SK-N-SH (cell line): Measurements from ENCODE around the gene OR51F1. TPM values are rescaled to one million over a fixed set of nuclear protein-coding genes. Genes with fewer than 3 reads are reported as not detected.
"Not testable (repeated sequence)": the region's sequence is repeated elsewhere in the genome, so short reads cannot be mapped to it uniquely, and the experiment has no call there.

ENCODE experiments used
- CTCF ChIA-PET: fragments of 300-600, 350-600 bp; formaldehyde crosslinking; extraction: SDS; loops from one replicate; lab custom pipeline; 2021; lab: Yijun Ruan, JAX
- POLR2A ChIA-PET: fragments of 350-600 bp; sonication (Branson Sonifier 250); formaldehyde crosslinking; extraction: SDS; loops from one replicate; lab custom pipeline; 2020; ENCODE audit warnings: antibody characterized with exemption, inconsistent platforms; lab: Yijun Ruan, JAX
- DNase-seq: peaks from one replicate; pipeline ENCODE4 v3.0.0; 2012
- H2AFZ ChIP-seq: fragments of 200-600 bp; sonication (generic); 2 replicates; pipeline ENCODE4 v1.8.1; 2016; ENCODE audit warnings: antibody characterized with exemption, mild to moderate bottlenecking, low read depth
- H3F3A ChIP-seq: fragments of 200-600 bp; sonication (generic); replicated peaks from 2 replicates; pipeline ENCODE3; 2016; ENCODE audit warnings: antibody characterized with exemption, mild to moderate bottlenecking; ENCODE audit not compliant: insufficient read depth
- H3K27ac ChIP-seq, 2 experiments: fragments of 200-500 bp in 1 of 2; fragments of 200-600 bp in 1 of 2; sonication (Bioruptor generic) in 1 of 2; sonication (generic), shearing (Covaris generic) in 1 of 2; 2 replicates each; pipeline versions ENCODE4 v1.5.1 to v1.6.1; 2014 to 2016; ENCODE audit warnings: low read depth in 2 of 2, inconsistent platforms in 1 of 2, low read length in 1 of 2, mild to moderate bottlenecking in 1 of 2, mixed read lengths in 1 of 2
- H3K27me3 ChIP-seq: fragments of 200-600 bp; sonication (generic), shearing (Covaris generic); 2 replicates; pipeline ENCODE4 v1.6.1; 2016; ENCODE audit warnings: mixed run types; ENCODE audit not compliant: insufficient read depth
- H3K36me3 ChIP-seq, 2 experiments: fragments of 200-500 bp in 1 of 2; fragments of 200-600 bp in 1 of 2; sonication (Bioruptor generic) in 1 of 2; sonication (generic) in 1 of 2; replicated peaks in 1 of 2; 2 replicates each; pipeline versions ENCODE3 to v1.5.1; 2014 to 2016; ENCODE audit warnings: low read length in 1 of 2, mild to moderate bottlenecking in 1 of 2; ENCODE audit not compliant: insufficient read depth in 2 of 2, control insufficient read depth in 1 of 2
- H3K4me1 ChIP-seq, 2 experiments: fragments of 200-500 bp in 1 of 2; fragments of 200-600 bp in 1 of 2; sonication (Bioruptor generic) in 1 of 2; sonication (generic), shearing (Covaris generic) in 1 of 2; 2 replicates each; pipeline versions ENCODE4 v1.5.1 to v1.6.1; 2014 to 2016; ENCODE audit warnings: low read depth in 1 of 2, low read length in 1 of 2, mixed run types in 1 of 2; ENCODE audit not compliant: insufficient read depth in 2 of 2, control insufficient read depth in 1 of 2
- H3K4me2 ChIP-seq: fragments of 200-600 bp; sonication (generic), shearing (Covaris generic); 2 replicates; pipeline ENCODE4 v1.6.1; 2017; ENCODE audit warnings: mixed run types
- H3K4me3 ChIP-seq, 2 experiments: fragments of 200-500 bp in 1 of 2; fragments of 200-600 bp in 1 of 2; sonication (Bioruptor generic) in 1 of 2; sonication (generic), shearing (Covaris generic) in 1 of 2; 2 replicates each; pipeline versions ENCODE4 v1.5.1 to v1.8.1; 2014 to 2016; ENCODE audit warnings: low read depth in 2 of 2, inconsistent platforms in 1 of 2, low read length in 1 of 2, mild to moderate bottlenecking in 1 of 2, mixed read lengths in 1 of 2, moderate library complexity in 1 of 2
- H3K79me2 ChIP-seq: fragments of 200-600 bp; sonication (generic); 2 replicates; pipeline ENCODE4 v1.8.1; 2017; ENCODE audit warnings: mild to moderate bottlenecking; ENCODE audit not compliant: insufficient read depth
- H3K9ac ChIP-seq: fragments of 200-600 bp; sonication (generic); 2 replicates; pipeline ENCODE4 v1.6.1; 2017; ENCODE audit warnings: mixed run types
- H3K9me2 ChIP-seq: fragments of 200-600 bp; sonication (generic); 2 replicates; pipeline ENCODE4 v1.6.1; 2017; ENCODE audit warnings: mixed run types
- H3K9me3 ChIP-seq: fragments of 200-600 bp; sonication (generic); 2 replicates; pipeline ENCODE4 v1.6.1; 2017; ENCODE audit warnings: mixed run types, mild to moderate bottlenecking, moderate library complexity
- H4K20me1 ChIP-seq: fragments of 200-600 bp; sonication (generic); 2 replicates; pipeline ENCODE4 v1.6.1; 2017; ENCODE audit warnings: mild to moderate bottlenecking, mixed run types; ENCODE audit not compliant: insufficient read depth
- ELF1 ChIP-seq: IDR thresholded peaks from 2 replicates; pipeline ENCODE4 v1.4.0; 2012
- EP300 ChIP-seq, 2 experiments: IDR thresholded peaks; 2 replicates each; pipeline versions ENCODE4 v1.4.0 to v1.6.1; 2012; ENCODE audit warnings: borderline replicate concordance in 1 of 2, low read depth in 1 of 2, low read length in 1 of 2
- GATA2 ChIP-seq: sonication (generic); formaldehyde crosslinking; IDR thresholded peaks from 2 replicates; pipeline ENCODE4 v1.5.0; 2020; ENCODE audit warnings: mild to moderate bottlenecking, missing genetic modification reagents
- JUND ChIP-seq: IDR thresholded peaks from 2 replicates; pipeline ENCODE4 v1.4.0; 2012
- MEF2A ChIP-seq: IDR thresholded peaks from 2 replicates; pipeline ENCODE4 v1.4.0; 2012; ENCODE audit warnings: low read depth, borderline replicate concordance
- NRF1 ChIP-seq: IDR thresholded peaks from 2 replicates; pipeline ENCODE4 v1.6.1; 2012; ENCODE audit warnings: low read depth, mild to moderate bottlenecking, low read length
- RAD21 ChIP-seq: IDR thresholded peaks from 2 replicates; pipeline ENCODE4 v1.6.1; 2012; ENCODE audit warnings: mild to moderate bottlenecking, low read length
- TAF1 ChIP-seq: IDR thresholded peaks from 2 replicates; pipeline ENCODE4 v1.6.1; 2012; ENCODE audit warnings: low read depth, mild to moderate bottlenecking, low read length, moderate library complexity, borderline replicate concordance
- TCF12 ChIP-seq: IDR thresholded peaks from 2 replicates; pipeline ENCODE4 v1.4.0; 2012
- YY1 ChIP-seq: IDR thresholded peaks from 2 replicates; pipeline ENCODE4 v1.4.0; 2012; ENCODE audit warnings: low read depth, mild to moderate bottlenecking
- WGBS: methylation state at CpG from one replicate; pipeline ENCODE4 v1.1.6; 2017; ENCODE audit warnings: low lambda C conversion rate; 5-methylcytosine and 5-hydroxymethylcytosine counted together
- polyA plus RNA-seq, 3 experiments: library from polyadenylated mRNA; depleted of rRNA; stranded (reverse); fragments of >200 nt; gene quantifications; 2 replicates each; pipeline ENCODE4 v1.2.3, GENCODE V29; 2012
- TF ChIP-seq, protein P1 (sequence below): fragments of 150-350 bp; IDR thresholded peaks from 2 replicates; pipeline ENCODE4 v1.6.1; 2016; ENCODE audit warnings: mild to moderate bottlenecking, low read depth, low read length
- TF ChIP-seq, protein P2 (sequence below): IDR thresholded peaks from 2 replicates; pipeline ENCODE4 v1.6.1; 2012; ENCODE audit warnings: mild to moderate bottlenecking, low read depth, low read length, moderate library complexity
- TF ChIP-seq, protein P3 (sequence below): fragments of 150-350 bp; IDR thresholded peaks from 2 replicates; pipeline ENCODE4 v1.6.1; 2017; ENCODE audit warnings: antibody characterized with exemption, low read length, low read depth, borderline replicate concordance
- TF ChIP-seq, protein P4 (sequence below): fragments of 200-600 bp; sonication (generic); IDR thresholded peaks from 2 replicates; pipeline ENCODE4 v1.6.1; 2017; ENCODE audit warnings: antibody characterized with exemption, mild to moderate bottlenecking, moderate library complexity

OR51F1 gene
- polyA plus RNA-seq, 1 of the 3 experiments (the other 2 are of a cell fraction) = not detected

DNA sequence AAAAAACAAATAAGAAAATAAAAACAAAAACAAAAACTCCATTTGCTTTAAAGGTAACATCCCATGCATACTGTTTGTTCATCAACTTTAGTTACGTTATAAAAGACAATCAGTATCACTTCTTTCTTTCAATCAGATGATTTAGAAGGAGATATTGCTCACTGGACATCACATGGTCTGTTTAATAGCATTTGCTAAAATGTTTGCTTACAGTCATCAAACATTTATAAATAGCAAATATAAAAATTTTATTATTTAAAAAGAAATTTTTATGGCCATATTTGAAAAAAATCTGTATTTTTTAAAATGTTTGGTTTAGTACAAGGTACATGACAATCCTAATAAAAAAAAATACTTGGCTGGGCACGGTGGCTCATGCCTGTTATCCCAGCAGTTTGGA is 42.6 kb downstream of the OR51F1 start:
- Histone ChIP-seq H4K20me1 (no peaks in the 10 kb centered on the region), H3K79me2 (no peaks in the 10 kb centered on the region), H3K4me3 (no peak overlapping the region), H2AFZ (no peak overlapping the region), H3K9ac (no peak overlapping the region), H3K9me3 (no peaks in the 10 kb centered on the region), H3K27me3 (no peaks in the 10 kb centered on the region; the same call in 1 of the 2 replicates), H3K36me3 (no peaks in the 10 kb centered on the region), H3K27ac (no peak overlapping the region), H3K4me2 (no peak overlapping the region), H3K4me1 (no peaks in the 10 kb centered on the region), H3K9me2 (no peaks in the 10 kb centered on the region), H3F3A (no peaks in the 10 kb centered on the region)
- 6% methylated on average over 2 of the region's 2 CpGs for WGBS
- TF ChIP-seq MEF2A (no peak), YY1 (no peak), NRF1 (no peak), TAF1 (no peak), RAD21 (no peak), ELF1 (no peak), JUND (no peak), EP300 (IDR thresholded peaks at IDR 0.05; ENCODE audit: borderline replicate concordance in 1 of 2, low read depth in 1 of 2, low read length in 1 of 2) (no peak), TCF12 (no peak), GATA2 (no peak)
- TF ChIP-seq, protein P1, sequence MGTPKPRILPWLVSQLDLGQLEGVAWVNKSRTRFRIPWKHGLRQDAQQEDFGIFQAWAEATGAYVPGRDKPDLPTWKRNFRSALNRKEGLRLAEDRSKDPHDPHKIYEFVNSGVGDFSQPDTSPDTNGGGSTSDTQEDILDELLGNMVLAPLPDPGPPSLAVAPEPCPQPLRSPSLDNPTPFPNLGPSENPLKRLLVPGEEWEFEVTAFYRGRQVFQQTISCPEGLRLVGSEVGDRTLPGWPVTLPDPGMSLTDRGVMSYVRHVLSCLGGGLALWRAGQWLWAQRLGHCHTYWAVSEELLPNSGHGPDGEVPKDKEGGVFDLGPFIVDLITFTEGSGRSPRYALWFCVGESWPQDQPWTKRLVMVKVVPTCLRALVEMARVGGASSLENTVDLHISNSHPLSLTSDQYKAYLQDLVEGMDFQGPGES = no peak
- TF ChIP-seq, protein P2, sequence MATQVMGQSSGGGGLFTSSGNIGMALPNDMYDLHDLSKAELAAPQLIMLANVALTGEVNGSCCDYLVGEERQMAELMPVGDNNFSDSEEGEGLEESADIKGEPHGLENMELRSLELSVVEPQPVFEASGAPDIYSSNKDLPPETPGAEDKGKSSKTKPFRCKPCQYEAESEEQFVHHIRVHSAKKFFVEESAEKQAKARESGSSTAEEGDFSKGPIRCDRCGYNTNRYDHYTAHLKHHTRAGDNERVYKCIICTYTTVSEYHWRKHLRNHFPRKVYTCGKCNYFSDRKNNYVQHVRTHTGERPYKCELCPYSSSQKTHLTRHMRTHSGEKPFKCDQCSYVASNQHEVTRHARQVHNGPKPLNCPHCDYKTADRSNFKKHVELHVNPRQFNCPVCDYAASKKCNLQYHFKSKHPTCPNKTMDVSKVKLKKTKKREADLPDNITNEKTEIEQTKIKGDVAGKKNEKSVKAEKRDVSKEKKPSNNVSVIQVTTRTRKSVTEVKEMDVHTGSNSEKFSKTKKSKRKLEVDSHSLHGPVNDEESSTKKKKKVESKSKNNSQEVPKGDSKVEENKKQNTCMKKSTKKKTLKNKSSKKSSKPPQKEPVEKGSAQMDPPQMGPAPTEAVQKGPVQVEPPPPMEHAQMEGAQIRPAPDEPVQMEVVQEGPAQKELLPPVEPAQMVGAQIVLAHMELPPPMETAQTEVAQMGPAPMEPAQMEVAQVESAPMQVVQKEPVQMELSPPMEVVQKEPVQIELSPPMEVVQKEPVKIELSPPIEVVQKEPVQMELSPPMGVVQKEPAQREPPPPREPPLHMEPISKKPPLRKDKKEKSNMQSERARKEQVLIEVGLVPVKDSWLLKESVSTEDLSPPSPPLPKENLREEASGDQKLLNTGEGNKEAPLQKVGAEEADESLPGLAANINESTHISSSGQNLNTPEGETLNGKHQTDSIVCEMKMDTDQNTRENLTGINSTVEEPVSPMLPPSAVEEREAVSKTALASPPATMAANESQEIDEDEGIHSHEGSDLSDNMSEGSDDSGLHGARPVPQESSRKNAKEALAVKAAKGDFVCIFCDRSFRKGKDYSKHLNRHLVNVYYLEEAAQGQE = no peak
- TF ChIP-seq, protein P3, sequence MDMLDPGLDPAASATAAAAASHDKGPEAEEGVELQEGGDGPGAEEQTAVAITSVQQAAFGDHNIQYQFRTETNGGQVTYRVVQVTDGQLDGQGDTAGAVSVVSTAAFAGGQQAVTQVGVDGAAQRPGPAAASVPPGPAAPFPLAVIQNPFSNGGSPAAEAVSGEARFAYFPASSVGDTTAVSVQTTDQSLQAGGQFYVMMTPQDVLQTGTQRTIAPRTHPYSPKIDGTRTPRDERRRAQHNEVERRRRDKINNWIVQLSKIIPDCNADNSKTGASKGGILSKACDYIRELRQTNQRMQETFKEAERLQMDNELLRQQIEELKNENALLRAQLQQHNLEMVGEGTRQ = no peak
- TF ChIP-seq, protein P4, sequence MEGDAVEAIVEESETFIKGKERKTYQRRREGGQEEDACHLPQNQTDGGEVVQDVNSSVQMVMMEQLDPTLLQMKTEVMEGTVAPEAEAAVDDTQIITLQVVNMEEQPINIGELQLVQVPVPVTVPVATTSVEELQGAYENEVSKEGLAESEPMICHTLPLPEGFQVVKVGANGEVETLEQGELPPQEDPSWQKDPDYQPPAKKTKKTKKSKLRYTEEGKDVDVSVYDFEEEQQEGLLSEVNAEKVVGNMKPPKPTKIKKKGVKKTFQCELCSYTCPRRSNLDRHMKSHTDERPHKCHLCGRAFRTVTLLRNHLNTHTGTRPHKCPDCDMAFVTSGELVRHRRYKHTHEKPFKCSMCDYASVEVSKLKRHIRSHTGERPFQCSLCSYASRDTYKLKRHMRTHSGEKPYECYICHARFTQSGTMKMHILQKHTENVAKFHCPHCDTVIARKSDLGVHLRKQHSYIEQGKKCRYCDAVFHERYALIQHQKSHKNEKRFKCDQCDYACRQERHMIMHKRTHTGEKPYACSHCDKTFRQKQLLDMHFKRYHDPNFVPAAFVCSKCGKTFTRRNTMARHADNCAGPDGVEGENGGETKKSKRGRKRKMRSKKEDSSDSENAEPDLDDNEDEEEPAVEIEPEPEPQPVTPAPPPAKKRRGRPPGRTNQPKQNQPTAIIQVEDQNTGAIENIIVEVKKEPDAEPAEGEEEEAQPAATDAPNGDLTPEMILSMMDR = no peak
- POLR2A ChIA-PET = no interaction called here
- CTCF ChIA-PET = interaction anchor here (0.6 kb wide), 1 partner anchor 1405 kb away, joined by 3 read pairs; no protein-coding TSS in a partner anchor
- DNase-seq = no peak

DNA sequence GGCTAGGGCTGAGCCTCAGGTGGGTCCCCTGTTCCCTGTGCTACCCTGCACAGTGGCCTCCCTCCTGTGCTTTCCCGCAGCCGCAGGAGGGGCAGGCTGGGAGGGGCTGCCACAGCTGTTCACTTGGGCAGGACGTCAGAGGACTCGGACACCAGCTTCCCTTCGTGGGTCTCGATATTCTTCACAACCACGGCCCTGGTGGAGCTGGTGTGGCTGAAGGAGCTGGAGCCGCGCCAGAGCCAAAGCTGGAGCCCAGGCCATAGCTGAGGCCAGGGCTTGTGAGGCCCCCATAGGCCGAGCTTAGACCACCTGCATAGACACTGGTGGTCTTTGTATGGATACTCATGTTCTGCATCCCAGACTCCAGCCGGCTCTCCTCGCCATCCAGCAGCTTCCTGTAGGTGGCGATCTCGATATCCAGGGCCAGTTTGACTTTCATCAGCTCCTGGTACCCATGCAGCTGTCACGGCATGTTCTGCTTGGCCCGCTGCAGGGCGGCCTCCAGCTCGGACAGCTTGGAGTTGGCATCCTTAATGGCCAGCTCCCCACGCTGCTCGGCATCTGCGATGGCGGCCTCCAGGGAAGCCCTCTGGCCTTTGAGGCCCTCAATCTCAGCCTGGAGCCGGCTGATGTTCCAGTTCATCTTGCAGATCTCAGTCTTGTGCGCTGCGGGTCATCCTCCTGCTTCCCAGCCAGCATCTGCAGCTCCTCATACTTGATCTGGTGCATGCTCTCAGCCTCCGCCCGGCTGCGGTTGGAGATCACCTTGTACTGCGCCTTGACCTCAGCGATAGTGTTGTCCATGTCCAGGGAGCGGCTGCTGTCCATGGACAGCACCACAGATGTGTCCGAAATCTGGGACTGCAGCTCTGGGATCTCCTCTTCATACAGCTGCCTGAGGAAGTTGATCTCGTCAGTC is 46.9 kb downstream of the OR51F1 start:
- H3K4me1 ChIP-seq, DNase-seq, POLR2A ChIA-PET, H3K9me2 ChIP-seq, H3K4me3 ChIP-seq, H2AFZ ChIP-seq, H3K9me3 ChIP-seq, H3K4me2 ChIP-seq, H3K36me3 ChIP-seq, H3K79me2 ChIP-seq, H3K27ac ChIP-seq, H3K27me3 ChIP-seq, H4K20me1 ChIP-seq, H3K9ac ChIP-seq, H3F3A ChIP-seq: not testable (repeated sequence)
- CTCF ChIA-PET = interaction anchor here (1.0 kb wide), 1 partner anchor 168 kb away, joined by 3 read pairs; no protein-coding TSS in a partner anchor
- 8% methylated on average over 33 of the region's 33 CpGs for WGBS
